RPMI7951 (cell line): Measurements from ENCODE around the gene NPLOC4. TPM values are rescaled to one million over a fixed set of nuclear protein-coding genes. Genes with fewer than 3 reads are reported as not detected.

ENCODE experiments used
- DNase-seq: peaks from one replicate; pipeline ENCODE4 v3.0.0-alpha.2; 2012; ENCODE audit warnings: low read depth
- total RNA-seq: library from RNA; depleted of rRNA; stranded (reverse); fragments of >200 nt; shearing (Covaris generic); gene quantifications from 2 replicates; pipeline ENCODE4 v1.2.3, GENCODE V29; 2014

Gene NPLOC4
- total RNA-seq, 1 experiment from 2014 or later: 26.9 TPM

GRCh38 chr17:81567191-81567590 lies 69.7 kb downstream of the NPLOC4 start:
- no peak for DNase-seq

- DNase-seq: peak; percentile 90
These were observed 70.3 kb downstream of the NPLOC4 start for GRCh38 chr17:81566461-81567126.

- no peak for DNase-seq
These were observed 71.7 kb downstream of the NPLOC4 start for GRCh38 chr17:81565231-81565630.

GRCh38 chr17:81564778-81565177 lies 72.1 kb downstream of the NPLOC4 start:
- DNase-seq: no peak

- DNase-seq: no peak
These were observed 72.9 kb downstream of the NPLOC4 start for GRCh38 chr17:81563861-81564586.

GRCh38 chr17:81561494-81561885 lies 75.4 kb downstream of the NPLOC4 start:
- DNase-seq: peak; percentile 54

- no peak for DNase-seq
These were observed 77.7 kb downstream of the NPLOC4 start for GRCh38 chr17:81558941-81559806.

DNA sequence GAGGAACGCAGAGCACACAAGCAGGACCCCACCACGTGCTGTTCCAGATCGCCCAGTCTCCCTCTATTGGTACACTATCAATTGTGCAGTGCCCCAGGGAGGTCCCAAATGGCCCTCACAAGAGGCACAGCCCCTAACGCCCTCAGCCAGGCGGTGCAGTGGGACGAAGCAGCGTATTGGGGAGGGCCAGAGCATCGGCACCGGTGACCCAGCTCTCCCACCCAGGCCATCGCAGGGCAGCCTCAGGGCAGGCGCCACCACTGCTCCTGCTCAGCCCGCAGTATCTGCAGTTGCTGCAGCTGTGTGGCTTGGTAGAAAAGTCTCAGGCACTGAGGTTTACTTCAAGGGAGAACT lies 78.8 kb downstream of the NPLOC4 start:
- no peak for DNase-seq

DNA sequence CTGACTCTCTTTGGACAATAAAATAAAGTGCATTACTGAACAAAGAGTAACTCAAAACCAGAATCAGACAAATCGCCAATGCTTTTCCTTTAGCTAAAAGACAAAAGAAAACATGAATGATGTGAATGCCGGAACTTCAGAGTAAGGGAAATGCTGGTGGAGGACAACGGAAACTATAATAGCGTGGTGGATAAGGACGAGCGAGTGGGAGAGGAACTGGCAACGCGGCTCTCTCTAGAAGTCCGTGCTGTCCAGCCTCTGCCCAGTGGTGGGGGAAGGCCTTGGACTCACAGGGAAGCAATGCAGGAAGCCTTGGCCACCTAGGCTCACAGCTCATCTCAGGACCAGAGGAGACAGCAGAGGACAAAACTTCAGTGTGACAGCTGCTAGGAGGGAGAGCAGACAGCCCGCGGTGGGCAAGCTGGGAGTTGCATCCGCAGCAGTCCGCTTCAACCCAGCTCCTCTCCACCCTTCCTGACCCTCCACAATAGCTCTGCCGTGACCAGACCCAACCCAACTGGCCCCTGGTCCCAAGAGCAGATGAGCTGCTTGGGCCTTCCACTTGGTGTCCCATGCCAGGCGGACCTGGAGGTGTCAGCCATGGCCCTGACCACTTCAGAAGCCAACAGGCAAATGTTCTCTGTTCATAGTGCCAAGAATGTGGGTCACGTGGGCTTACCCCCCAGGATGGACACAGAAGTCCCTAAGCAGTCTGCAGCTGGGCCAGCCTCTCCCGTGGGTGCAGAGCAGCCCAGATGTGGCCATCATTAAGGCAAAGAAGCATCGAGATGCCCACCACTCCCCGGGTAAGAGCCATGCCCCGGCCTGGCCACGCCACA lies 79.4 kb downstream of the NPLOC4 start:
- no peak for DNase-seq

DNA sequence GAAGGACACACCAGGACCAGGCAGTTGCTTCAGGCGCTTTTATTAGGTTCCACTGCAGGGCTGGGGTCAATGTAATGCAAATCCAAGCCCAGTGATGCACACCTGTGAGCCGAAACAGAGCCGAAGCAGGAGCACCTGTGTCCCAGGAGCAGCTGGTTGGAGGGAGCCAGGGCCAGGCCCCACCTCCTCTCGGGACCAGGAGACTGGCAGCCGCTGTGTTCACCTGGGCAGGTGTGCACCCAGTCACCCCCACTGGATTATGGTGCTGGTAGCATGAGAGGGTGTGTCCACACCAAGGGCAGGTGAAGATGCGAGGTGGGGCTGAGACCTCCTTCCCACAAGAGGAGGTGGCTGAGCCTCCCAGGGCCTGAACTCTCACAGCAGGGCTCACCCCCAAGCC lies 80.0 kb downstream of the NPLOC4 start:
- no peak for DNase-seq

DNA sequence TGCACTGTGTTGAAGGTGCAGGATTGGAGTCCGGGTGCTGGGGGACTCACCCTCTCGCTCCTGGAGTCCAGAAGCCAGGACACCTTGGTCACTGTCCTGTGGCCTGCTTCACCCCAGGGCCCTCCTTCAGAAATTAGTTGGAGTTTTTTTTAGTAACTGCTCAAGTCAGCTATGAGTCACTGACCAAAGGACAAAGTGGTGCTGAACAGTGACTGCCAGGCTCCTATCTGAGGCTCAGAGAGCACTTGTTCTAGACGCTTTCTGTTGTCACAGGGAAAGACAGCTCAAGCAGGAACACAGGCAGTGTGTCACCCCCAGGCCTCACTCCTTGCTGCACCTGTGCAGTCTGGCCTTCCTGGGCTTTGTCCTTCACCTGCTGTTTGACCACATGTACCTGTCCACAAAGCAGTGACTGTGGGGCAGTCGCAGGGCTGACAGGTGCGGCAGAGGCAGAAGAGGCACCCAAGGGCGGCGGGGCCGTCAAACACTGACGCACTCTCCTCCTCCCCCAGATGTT lies 80.7 kb downstream of the NPLOC4 start:
- DNase-seq: peak; percentile 74

DNA sequence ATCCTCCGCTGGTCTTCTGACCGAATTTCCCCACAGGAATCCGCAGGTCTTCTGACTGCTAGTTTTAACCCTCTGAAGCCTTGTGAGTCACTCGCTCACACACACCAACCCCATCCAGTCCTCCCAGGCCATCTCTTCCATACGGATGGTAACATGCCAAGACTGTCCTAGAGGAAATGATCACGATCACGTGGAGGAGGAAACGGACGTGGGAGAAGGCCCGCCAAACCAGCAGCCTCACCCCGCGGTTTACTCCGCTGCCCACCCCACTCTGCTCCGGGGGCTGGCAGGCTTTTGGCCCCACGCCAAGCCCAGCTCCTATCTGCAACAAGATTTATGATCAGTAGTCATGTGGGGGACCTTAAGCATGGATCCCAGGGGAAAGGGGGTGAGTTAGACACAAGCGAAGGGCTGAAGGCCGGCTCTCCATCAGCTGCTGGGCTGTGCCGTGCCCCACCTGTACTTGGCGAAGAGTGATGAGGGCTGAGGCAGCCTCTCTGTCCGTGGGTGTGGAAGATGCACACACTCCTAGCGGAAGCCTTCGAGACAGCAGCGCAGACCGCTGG lies 83.2 kb downstream of the NPLOC4 start:
- DNase-seq: peak; percentile 96

DNA sequence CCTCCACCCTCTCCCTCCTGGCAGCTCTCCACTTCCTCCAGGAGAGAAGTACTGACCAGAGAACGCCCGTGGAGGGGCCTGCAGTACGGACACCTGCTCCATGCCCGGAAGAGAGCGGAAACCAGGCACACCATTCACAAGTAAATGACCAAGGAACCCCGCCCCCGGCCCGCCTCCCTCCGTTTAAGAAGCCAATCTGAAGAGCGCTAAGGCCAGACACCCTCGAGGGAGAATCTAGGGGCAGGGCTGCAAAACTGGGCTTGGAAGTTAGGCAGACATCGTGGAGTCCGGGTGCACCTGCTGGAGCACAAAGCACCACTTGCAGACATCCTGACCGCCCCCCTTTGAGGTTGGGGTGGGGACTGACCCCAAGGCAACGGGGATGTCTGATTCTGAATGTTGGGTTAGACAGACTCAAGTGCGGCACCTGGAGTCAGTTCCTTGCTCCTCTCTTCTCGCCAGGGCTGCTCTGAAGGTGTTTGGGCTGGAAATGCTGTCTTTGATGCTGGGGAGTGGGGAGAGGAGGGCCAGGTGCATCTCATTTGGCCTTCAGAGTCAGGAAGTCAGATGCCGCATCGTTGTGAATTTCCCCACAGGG lies 83.8 kb downstream of the NPLOC4 start:
- DNase-seq: peak; percentile 75

- peak; percentile 75 for DNase-seq
These were observed 84.5 kb downstream of the NPLOC4 start, which contains the start of gene FAAP100 for GRCh38 chr17:81552244-81553017. FAAP100 (minus strand) TSS chr17:81552353; CDS start chr17:81552330, 23 bp downstream.

DNA sequence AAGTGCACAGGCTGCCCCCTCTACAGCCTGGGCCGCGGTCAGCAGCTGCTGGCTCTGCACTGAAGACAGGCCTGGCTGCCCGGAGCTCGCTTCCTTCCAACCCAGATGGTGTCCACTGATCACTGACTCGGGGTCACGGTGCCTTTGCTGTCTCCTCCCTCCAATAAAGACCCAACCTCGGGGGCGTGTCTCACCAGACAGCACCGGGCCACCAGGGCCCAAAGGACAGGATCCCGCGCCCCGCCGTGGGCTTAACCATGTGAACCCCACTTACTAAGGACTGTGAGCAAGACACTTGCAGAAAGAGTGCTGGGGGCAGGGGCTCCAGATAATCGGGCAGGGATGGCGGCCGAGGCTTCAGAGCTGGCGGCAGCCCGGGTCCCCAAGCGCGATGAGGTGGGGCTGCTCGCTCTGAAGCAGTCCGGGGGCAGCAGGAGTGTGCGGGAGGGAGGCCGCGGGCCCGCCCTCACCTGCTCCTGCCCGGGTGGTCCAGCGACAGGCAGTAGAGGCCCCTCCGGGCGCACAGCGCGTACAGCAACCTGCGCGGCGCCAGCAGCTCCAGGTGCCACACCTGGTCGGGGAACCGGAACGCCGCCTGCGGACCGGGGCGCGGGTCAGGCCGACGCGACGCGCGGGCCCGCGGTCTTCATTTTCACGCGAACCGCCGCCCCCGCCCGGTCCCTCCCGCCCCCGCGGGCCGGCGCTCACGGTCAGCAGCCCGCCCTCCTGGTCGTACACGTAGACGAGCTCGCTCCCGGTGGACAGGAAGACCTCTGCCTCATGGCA lies 85.3 kb downstream of the NPLOC4 start:
- peak; percentile 49 for DNase-seq

DNA sequence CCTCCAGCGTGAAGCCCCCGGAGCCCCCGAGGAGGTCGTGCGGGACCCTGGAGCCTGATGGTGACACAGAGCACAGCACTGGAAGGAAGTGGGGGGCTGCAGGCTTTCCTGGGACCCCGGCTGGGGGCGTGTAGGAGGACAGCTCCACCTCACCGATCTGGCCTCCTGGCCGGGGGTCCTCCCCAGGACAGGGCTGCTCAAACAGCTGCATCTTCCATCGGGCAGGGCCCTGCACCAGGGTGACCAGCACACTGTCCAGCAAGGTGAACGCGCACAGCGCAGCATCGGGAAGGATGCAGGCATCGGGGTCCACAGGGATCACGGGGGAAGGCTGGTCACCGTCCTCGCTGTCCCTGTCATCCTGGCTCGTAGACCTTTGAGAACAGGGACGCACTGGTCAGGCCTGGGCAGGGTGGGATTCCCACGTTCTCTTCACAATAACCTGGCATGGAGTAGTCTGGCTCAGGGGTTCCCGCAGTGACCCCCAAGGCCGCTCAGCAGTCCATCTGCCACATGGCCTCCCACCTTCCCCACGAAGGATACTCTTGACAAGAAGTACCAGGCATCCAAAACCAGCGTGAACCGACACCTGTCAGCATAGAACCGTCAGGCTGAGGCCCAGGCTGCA lies 86.0 kb downstream of the NPLOC4 start:
- DNase-seq: no peak

- DNase-seq: no peak
These were observed 86.6 kb downstream of the NPLOC4 start for GRCh38 chr17:81550285-81550684.

- no peak for DNase-seq
These were observed 87.1 kb downstream of the NPLOC4 start for GRCh38 chr17:81549826-81550225.
